Common myeloid progenitor, CD34-positive (primary cell): ENCODE measurements around the gene TPRKB.
"Not testable (repeated sequence)": the region's sequence is repeated elsewhere in the genome, so short reads cannot be mapped to it uniquely, and the experiment has no call there.

Experiments
- CTCF ChIA-PET: fragments of 350-600 bp; sonication (Branson Sonifier 250); formaldehyde crosslinking; loops from one replicate; lab custom pipeline; 2021; ENCODE audit warnings: antibody characterized with exemption; lab: Charles Lee
- POLR2A ChIA-PET: fragments of 350-600 bp; sonication (Branson Sonifier 250); formaldehyde crosslinking; loops from one replicate; lab custom pipeline; 2021; ENCODE audit warnings: antibody characterized with exemption; lab: Charles Lee
- DNase-seq, 3 donors: peaks; one replicate each; pipeline versions ENCODE4 v3.0.0 to v3.0.0-alpha.2; 2013
- H3K27ac ChIP-seq, 2 experiments: 1 replicate in 1 of 2; 2 replicates in 1 of 2; pipeline ENCODE4 v1.7.0; 2013; ENCODE audit warnings: inconsistent platforms in 2 of 2, low read length in 2 of 2, mild to moderate bottlenecking in 2 of 2, low read depth in 1 of 2, moderate library complexity in 1 of 2; ENCODE audit not compliant: severe bottlenecking in 2 of 2, insufficient read depth in 1 of 2, poor library complexity in 1 of 2
- H3K27me3 ChIP-seq, 5 experiments: replicated peaks in 2 of 5; 1 replicate in 3 of 5; 2 replicates in 2 of 5; pipeline versions ENCODE4 v1.6.1 to v1.7.0; 2013; ENCODE audit warnings: low read length in 4 of 5, mild to moderate bottlenecking in 2 of 5, moderate library complexity in 2 of 5, inconsistent platforms in 1 of 5; ENCODE audit not compliant: insufficient read depth in 5 of 5, control insufficient read depth in 4 of 5
- H3K36me3 ChIP-seq, 4 experiments: 1 replicate in 2 of 4; 2 replicates in 2 of 4; pipeline versions ENCODE4 v1.6.1 to v1.7.0; 2013; ENCODE audit warnings: low read length in 3 of 4, control low read depth in 1 of 4, mild to moderate bottlenecking in 1 of 4; ENCODE audit not compliant: control insufficient read depth in 4 of 4, insufficient read depth in 4 of 4
- H3K4me1 ChIP-seq, 4 experiments: 1 replicate in 3 of 4; 2 replicates in 1 of 4; pipeline versions ENCODE4 v1.6.1 to v1.7.1; 2013; ENCODE audit warnings: low read length in 3 of 4, mild to moderate bottlenecking in 3 of 4, control low read depth in 1 of 4, inconsistent platforms in 1 of 4, moderate library complexity in 1 of 4; ENCODE audit not compliant: control insufficient read depth in 4 of 4, insufficient read depth in 4 of 4; ENCODE audit errors: control extremely low read depth in 1 of 4
- H3K4me3 ChIP-seq, 7 experiments: 1 replicate in 4 of 7; 2 replicates in 3 of 7; pipeline versions ENCODE4 v1.5.1 to v1.7.0; 2013; ENCODE audit warnings: mild to moderate bottlenecking in 7 of 7, low read length in 6 of 7, moderate library complexity in 6 of 7, inconsistent platforms in 2 of 7, low read depth in 2 of 7, control low read depth in 1 of 7; ENCODE audit not compliant: insufficient read depth in 4 of 7, control insufficient read depth in 1 of 7; ENCODE audit errors: extremely low read depth in 1 of 7
- H3K9me3 ChIP-seq, 5 experiments: 1 replicate in 4 of 5; 2 replicates in 1 of 5; pipeline versions ENCODE4 v1.6.1 to v1.7.1; 2013; ENCODE audit warnings: low read length in 4 of 5, mild to moderate bottlenecking in 2 of 5, inconsistent platforms in 1 of 5, low read depth in 1 of 5, moderate library complexity in 1 of 5; ENCODE audit not compliant: control insufficient read depth in 4 of 5, insufficient read depth in 2 of 5; ENCODE audit errors: control extremely low read depth in 1 of 5
- WGBS: methylation state at CpG from one replicate; pipeline ENCODE4 v1.1.5; 2013; ENCODE audit not compliant: insufficient coverage; 5-methylcytosine and 5-hydroxymethylcytosine counted together

Gene TPRKB

DNA sequence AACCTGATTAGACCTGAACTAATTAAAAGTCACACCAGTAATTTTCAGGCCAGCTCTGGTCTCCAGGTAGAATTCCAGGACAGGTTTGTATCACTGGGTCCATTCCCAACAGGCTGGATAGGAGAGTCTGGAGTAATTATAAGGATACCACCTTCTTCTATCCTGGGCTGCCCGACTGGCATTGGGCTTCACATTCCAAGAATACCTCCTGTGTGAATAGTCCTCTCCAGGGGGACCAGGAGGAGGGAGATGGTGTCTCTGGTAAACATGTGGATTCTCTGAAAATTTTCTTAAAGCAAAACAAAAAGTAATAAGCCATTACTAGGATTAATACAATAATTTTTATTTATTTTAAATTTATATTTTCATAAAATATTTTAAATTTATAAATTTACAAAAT is 25.4 kb upstream of the TPRKB start:
- ChIA-PET POLR2A (no interaction called here), CTCF (no interaction called here)
- no peaks in the 10 kb centered on the region for H3K9me3 ChIP-seq
- H3K4me1 ChIP-seq = no peaks in the 10 kb centered on the region
- no peak overlapping the region for H3K4me3 ChIP-seq
- H3K27ac ChIP-seq = no peak overlapping the region
- no peak for DNase-seq
- H3K36me3 ChIP-seq = peaks cover 18 to 83% (median 52%) of the 10 kb centered on the region in 4 experiments
- no peaks in the 10 kb centered on the region for H3K27me3 ChIP-seq
- no CpG with 5 or more reads among the region's 1 CpG for WGBS

DNA sequence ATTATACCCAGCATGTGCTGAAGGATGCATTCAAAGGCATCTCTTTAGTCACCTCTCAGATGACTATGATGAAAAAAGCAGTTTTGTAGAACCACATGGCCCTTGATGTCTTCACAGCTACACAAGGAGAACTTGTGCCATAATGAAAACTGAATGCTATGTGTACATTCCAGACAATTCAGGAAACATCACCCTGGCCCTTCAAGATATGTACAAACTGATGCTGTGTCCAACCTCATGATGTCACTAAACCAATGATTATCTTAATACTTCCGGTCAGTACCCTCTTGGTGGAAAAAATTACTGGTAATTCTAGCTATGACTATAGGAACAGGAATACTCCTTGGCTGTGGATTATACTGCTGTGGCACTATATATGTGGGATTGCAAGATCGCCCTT is 22.8 kb upstream of the TPRKB start:
- POLR2A ChIA-PET = no interaction called here
- peaks cover 10 to 88% (median 54%) of the 10 kb centered on the region in 4 experiments for H3K36me3 ChIP-seq
- CTCF ChIA-PET = interaction anchor here (1.0 to 1.6 kb wide), 4 partner anchors 10 to 64 kb away, joined by 3 to 5 read pairs (median 3); no protein-coding TSS in a partner anchor
- DNase-seq = no peak
- no peaks in the 10 kb centered on the region for H3K4me1 ChIP-seq
- no peak overlapping the region for H3K27ac ChIP-seq
- no peaks in the 10 kb centered on the region for H3K27me3 ChIP-seq
- peaks cover 0 to 3% (median 0%) of the 10 kb centered on the region in 5 experiments for H3K9me3 ChIP-seq
- H3K4me3 ChIP-seq = no peak overlapping the region
- WGBS = no CpG with 5 or more reads among the region's 2 CpGs

DNA sequence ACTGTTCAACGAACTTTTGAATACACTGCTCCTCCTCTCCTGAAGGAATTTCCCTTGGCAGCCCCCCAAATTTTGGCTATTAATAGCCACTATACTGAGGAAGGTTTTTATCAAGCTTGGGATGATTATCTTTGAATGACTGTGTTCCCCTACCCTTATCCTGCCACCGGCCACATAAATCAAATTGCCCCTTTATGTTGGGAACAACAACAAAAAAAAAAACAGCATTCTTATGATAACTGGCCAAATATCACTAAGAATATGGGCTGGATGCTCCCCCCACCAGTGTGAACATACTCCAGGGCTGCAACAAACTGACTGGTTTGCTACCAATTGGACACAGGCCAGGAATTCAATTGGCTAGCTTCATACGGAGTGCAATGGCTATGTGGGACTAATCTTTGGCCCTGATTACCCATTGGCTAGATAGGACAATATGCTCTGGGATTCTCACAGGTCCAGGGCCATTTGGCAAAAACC is 22.2 kb upstream of the TPRKB start:
- no peak overlapping the region for H3K27ac ChIP-seq
- CTCF ChIA-PET = interaction anchor here (1.1 to 1.6 kb wide), 3 partner anchors 9 to 65 kb away, joined by 3 to 4 read pairs (median 3); partner anchors contain the start of gene TPRKB

DNA sequence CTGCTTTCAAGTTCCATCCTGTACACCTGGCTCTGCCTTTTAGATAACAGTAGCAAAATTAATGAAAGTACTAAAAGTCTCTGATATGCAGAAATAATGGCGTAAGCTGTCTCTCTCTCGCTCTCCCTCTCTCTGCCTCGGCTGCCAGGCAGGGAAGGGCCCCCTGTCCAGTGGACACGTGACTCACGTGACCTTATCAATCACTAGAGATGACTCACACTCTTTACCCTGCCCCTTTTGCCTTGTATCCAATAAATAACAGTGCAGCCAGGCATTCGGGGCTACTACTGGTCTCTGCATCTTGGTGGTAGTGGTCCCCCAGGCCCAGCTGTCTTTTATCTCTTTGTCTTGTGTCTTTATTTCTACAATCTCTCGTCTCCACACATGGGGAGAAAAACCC is 17.2 kb upstream of the TPRKB start:
- H3K4me3 ChIP-seq, H3K27ac ChIP-seq, H3K27me3 ChIP-seq, H3K4me1 ChIP-seq, POLR2A ChIA-PET, H3K9me3 ChIP-seq, DNase-seq: not testable (repeated sequence)
- 96% methylated on average over 5 of the region's 7 CpGs for WGBS
- H3K36me3 ChIP-seq = peaks cover 16 to 69% (median 42%) of the 10 kb centered on the region in 4 experiments
- CTCF ChIA-PET = interaction anchor here (0.6 to 1.6 kb wide), 2 partner anchors 62 to 110 kb away, joined by 3 read pairs; no protein-coding TSS in a partner anchor

More for the DNA sequence above, 22.2 kb upstream of the TPRKB start:
- DNase-seq = no peak
- H3K27me3 ChIP-seq = no peaks in the 10 kb centered on the region
- no peak overlapping the region for H3K4me3 ChIP-seq
- POLR2A ChIA-PET = no interaction called here
- H3K36me3 ChIP-seq = peaks cover 10 to 87% (median 50%) of the 10 kb centered on the region in 4 experiments
- 92% methylated on average over 1 of the region's 3 CpGs for WGBS
- no peaks in the 10 kb centered on the region for H3K4me1 ChIP-seq
- peaks cover 0 to 4% (median 3%) of the 10 kb centered on the region in 5 experiments for H3K9me3 ChIP-seq

DNA sequence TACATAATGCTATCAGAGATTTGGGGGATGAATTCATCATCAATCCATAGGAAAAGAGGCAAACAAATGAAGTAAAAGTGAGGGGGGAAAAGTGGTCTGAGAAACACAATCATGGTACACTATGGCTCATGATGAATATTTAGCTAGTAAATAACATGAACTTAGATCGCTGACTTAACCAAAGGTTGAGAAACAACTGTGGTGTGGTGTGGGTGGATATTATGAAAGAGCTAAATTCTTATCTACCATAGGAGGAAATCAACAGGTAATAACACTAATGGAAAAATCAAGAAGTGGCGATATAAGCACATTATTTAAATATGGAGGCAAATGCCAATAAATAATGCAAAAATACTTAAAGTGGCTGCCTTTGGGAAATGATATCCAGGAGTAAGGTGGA is 12.2 kb upstream of the TPRKB start:
- H3K36me3 ChIP-seq = peaks cover 16 to 50% (median 31%) of the 10 kb centered on the region in 4 experiments
- H3K27me3 ChIP-seq = no peaks in the 10 kb centered on the region
- ChIA-PET POLR2A (interaction anchor here (0.6 kb wide), 1 partner anchor 30 kb away, joined by 3 read pairs; no protein-coding TSS in a partner anchor), CTCF (interaction anchor here (0.9 to 1.0 kb wide), 2 partner anchors 11 to 93 kb away, joined by 3 read pairs; no protein-coding TSS in a partner anchor)
- peaks cover 0 to 4% (median 0%) of the 10 kb centered on the region in 5 experiments for H3K9me3 ChIP-seq
- no peak for DNase-seq
- H3K27ac ChIP-seq = no peak overlapping the region
- H3K4me3 ChIP-seq = no peak overlapping the region
- WGBS = no CpG with 5 or more reads among the region's 2 CpGs
- H3K4me1 ChIP-seq = peaks cover 0 to 12% (median 3%) of the 10 kb centered on the region in 4 experiments

DNA sequence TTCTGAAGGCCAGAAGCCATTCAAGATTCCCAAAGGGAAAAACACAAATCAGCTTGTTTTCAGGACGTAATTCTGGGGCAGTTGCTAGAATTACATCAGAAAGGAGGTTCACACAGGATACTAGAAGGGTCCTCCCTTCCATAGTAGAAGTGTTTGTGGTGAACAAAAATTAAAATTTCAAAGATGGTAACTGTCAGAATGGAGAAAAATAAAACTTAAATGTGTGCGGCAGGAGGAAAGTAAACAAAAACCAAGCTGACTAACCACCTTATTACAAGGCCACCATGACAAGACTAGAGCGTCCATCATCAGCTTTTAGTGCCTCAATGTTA is 9.7 kb upstream of the TPRKB start:
- Histone ChIP-seq H3K9me3 (peaks cover 0 to 4% (median 1%) of the 10 kb centered on the region in 5 experiments), H3K27ac (peak overlapping the region in 1 of 2 experiments; percentile 55), H3K36me3 (peaks cover 10 to 49% (median 25%) of the 10 kb centered on the region in 4 experiments), H3K27me3 (no peaks in the 10 kb centered on the region), H3K4me3 (no peak overlapping the region), H3K4me1 (peaks cover 0 to 12% (median 3%) of the 10 kb centered on the region in 4 experiments)
- no peak for DNase-seq
- CTCF ChIA-PET = interaction anchor here (1.1 to 1.3 kb wide), 2 partner anchors 21 to 54 kb away, joined by 3 read pairs; no protein-coding TSS in a partner anchor
- POLR2A ChIA-PET = no interaction called here
- WGBS = 50% methylated on average over 1 of the region's 3 CpGs
